BLaER1 treated with 17β-estradiol and CSF1 and Interleukin-3, amounts not matched to agents 10 nM and 100 nM (cell line): Measurements from ENCODE around the gene AJAP1.

Experiments
- H3K27ac ChIP-seq, 11 experiments: shearing (Covaris generic); formaldehyde crosslinking; 2 replicates each; pipeline ENCODE4 v1.8.1; 2022
- H3K27me3 ChIP-seq, 11 experiments: shearing (Covaris generic); formaldehyde crosslinking; 2 replicates each; pipeline ENCODE4 v1.8.1; 2022
- H3K36me3 ChIP-seq, 11 experiments: shearing (Covaris generic); formaldehyde crosslinking; 2 replicates each; pipeline ENCODE4 v1.8.1; 2022
- H3K4me1 ChIP-seq, 10 experiments: shearing (Covaris generic); formaldehyde crosslinking; 2 replicates each; pipeline ENCODE4 v1.8.1; 2022
- H3K4me2 ChIP-seq, 11 experiments: shearing (Covaris generic); formaldehyde crosslinking; 2 replicates each; pipeline ENCODE4 v1.8.1; 2022
- H3K4me3 ChIP-seq, 10 experiments: shearing (Covaris generic); formaldehyde crosslinking; 2 replicates each; pipeline ENCODE4 v1.8.1; 2022
- H3K9ac ChIP-seq, 11 experiments: shearing (Covaris generic); formaldehyde crosslinking; 2 replicates each; pipeline ENCODE4 v1.8.1; 2022
- H3K9me3 ChIP-seq, 11 experiments: shearing (Covaris generic); formaldehyde crosslinking; replicated peaks in 1 of 11; 2 replicates each; pipeline ENCODE4 v1.8.1; 2022
- H4K20me1 ChIP-seq, 11 experiments: shearing (Covaris generic); formaldehyde crosslinking; 2 replicates each; pipeline ENCODE4 v1.8.1; 2022
- Cebpa-rat ChIP-seq, 11 experiments: shearing (Covaris generic); IDR thresholded peaks; 2 replicates each; pipeline ENCODE4 v1.8.1; 2022

Gene AJAP1

GRCh38 chr1:4652631-4653327, 1.6 kb upstream of the AJAP1 start:
- Histone ChIP-seq H3K9me3 (no peaks in the 10 kb centered on the region), H3K27me3 (peaks cover 58 to 80% (median 71%) of the 10 kb centered on the region in 11 experiments), H4K20me1 (peaks cover 0 to 46% (median 21%) of the 10 kb centered on the region in 11 experiments; a peak in 16 of 22 replicates), H3K27ac (no peak overlapping the region; a peak in 1 of 22 replicates), H3K4me3 (no peak overlapping the region), H3K36me3 (no peaks in the 10 kb centered on the region), H3K9ac (no peak overlapping the region), H3K4me2 (peak overlapping the region in 7 of 11 experiments; percentile 6 to 64 (median 38); a peak in 10 of 22 replicates), H3K4me1 (peaks cover 18 to 52% (median 42%) of the 10 kb centered on the region in 10 experiments)
- no peak for TF ChIP-seq Cebpa-rat (IDR thresholded peaks at IDR 0.05)

GRCh38 chr1:4653328-4653660, 1.1 kb upstream of the AJAP1 start:
- no peak overlapping the region for H3K4me3 ChIP-seq
- H3K27me3 ChIP-seq, result peaks cover 64 to 85% (median 76%) of the 10 kb centered on the region in 11 experiments
- no peak overlapping the region for H3K9ac ChIP-seq
- H4K20me1 ChIP-seq, result peaks cover 0 to 50% (median 27%) of the 10 kb centered on the region in 11 experiments; a peak in 16 of 22 replicates
- H3K4me2 ChIP-seq, result no peak overlapping the region
- peaks cover 18 to 57% (median 47%) of the 10 kb centered on the region in 10 experiments for H3K4me1 ChIP-seq
- TF ChIP-seq Cebpa-rat (IDR thresholded peaks at IDR 0.05), result no peak
- no peaks in the 10 kb centered on the region for H3K9me3 ChIP-seq
- H3K27ac ChIP-seq, result no peak overlapping the region
- no peaks in the 10 kb centered on the region for H3K36me3 ChIP-seq

- H3K27me3 ChIP-seq, result peaks cover 80 to 97% (median 89%) of the 10 kb centered on the region in 11 experiments
- peak overlapping the region; percentile 15 to 79 (median 52); a peak in 17 of 22 replicates for H3K27ac ChIP-seq
- no peak for TF ChIP-seq Cebpa-rat (IDR thresholded peaks at IDR 0.05)
- peak overlapping the region; percentile 96 to 100 (median 99) for H3K4me2 ChIP-seq
- H3K4me1 ChIP-seq, result peaks cover 27 to 75% (median 63%) of the 10 kb centered on the region in 10 experiments
- H4K20me1 ChIP-seq, result peaks cover 0 to 65% (median 34%) of the 10 kb centered on the region in 11 experiments; a peak in 16 of 22 replicates
- H3K9ac ChIP-seq, result peak overlapping the region; percentile 43 to 79 (median 68); a peak in 21 of 22 replicates
- no peaks in the 10 kb centered on the region for H3K36me3 ChIP-seq
- no peaks in the 10 kb centered on the region for H3K9me3 ChIP-seq
- peak overlapping the region; percentile 61 to 73 (median 66) for H3K4me3 ChIP-seq
These were observed 610 bp downstream of the AJAP1 start for GRCh38 chr1:4654764-4655673.

- Histone ChIP-seq H3K27ac (peak overlapping the region; percentile 15 to 79 (median 52); a peak in 17 of 22 replicates), H4K20me1 (peaks cover 0 to 69% (median 34%) of the 10 kb centered on the region in 11 experiments; a peak in 16 of 22 replicates), H3K9me3 (no peaks in the 10 kb centered on the region), H3K9ac (peak overlapping the region; percentile 43 to 79 (median 68); a peak in 21 of 22 replicates), H3K4me3 (peak overlapping the region; percentile 61 to 73 (median 66)), H3K4me1 (peaks cover 24 to 75% (median 65%) of the 10 kb centered on the region in 10 experiments), H3K4me2 (peak overlapping the region; percentile 96 to 100 (median 99)), H3K36me3 (no peaks in the 10 kb centered on the region), H3K27me3 (peaks cover 77 to 90% (median 81%) of the 10 kb centered on the region in 11 experiments)
- no peak for TF ChIP-seq Cebpa-rat (IDR thresholded peaks at IDR 0.05)
These were observed 1.5 kb downstream of the AJAP1 start for GRCh38 chr1:4655674-4656532.

GRCh38 chr1:4656533-4657140, 2.2 kb downstream of the AJAP1 start:
- peak overlapping the region; percentile 96 to 100 (median 99); a peak in 21 of 22 replicates for H3K4me2 ChIP-seq

GRCh38 chr1:4657244-4657789, 2.9 kb downstream of the AJAP1 start:
- Histone ChIP-seq H3K4me3 (no peak overlapping the region), H4K20me1 (peaks cover 0 to 69% (median 34%) of the 10 kb centered on the region in 11 experiments; a peak in 16 of 22 replicates), H3K36me3 (no peaks in the 10 kb centered on the region), H3K9me3 (no peaks in the 10 kb centered on the region), H3K27ac (no peak overlapping the region), H3K4me1 (peaks cover 34 to 80% (median 69%) of the 10 kb centered on the region in 10 experiments), H3K9ac (no peak overlapping the region), H3K4me2 (no peak overlapping the region; a peak in 1 of 22 replicates), H3K27me3 (peaks cover 77 to 82% (median 78%) of the 10 kb centered on the region in 11 experiments)
- no peak for TF ChIP-seq Cebpa-rat (IDR thresholded peaks at IDR 0.05)

More at GRCh38 chr1:4656533-4657140, 2.2 kb downstream of the AJAP1 start:
- no peak for TF ChIP-seq Cebpa-rat (IDR thresholded peaks at IDR 0.05)
- Histone ChIP-seq H3K27ac (peak overlapping the region in 1 of 11 experiments; percentile 79; a peak in 1 of 22 replicates), H3K9me3 (no peaks in the 10 kb centered on the region), H3K4me1 (peaks cover 27 to 77% (median 66%) of the 10 kb centered on the region in 10 experiments), H3K36me3 (no peaks in the 10 kb centered on the region), H4K20me1 (peaks cover 0 to 69% (median 34%) of the 10 kb centered on the region in 11 experiments; a peak in 16 of 22 replicates), H3K9ac (peak overlapping the region in 1 of 11 experiments; percentile 79; a peak in 2 of 22 replicates), H3K4me3 (peak overlapping the region in 6 of 10 experiments; percentile 61 to 73 (median 70); a peak in 6 of 20 replicates), H3K27me3 (peaks cover 77 to 85% (median 78%) of the 10 kb centered on the region in 11 experiments)

GRCh38 chr1:4657960-4658541, 3.6 kb downstream of the AJAP1 start:
- Histone ChIP-seq H3K9ac (no peak overlapping the region), H4K20me1 (peaks cover 0 to 66% (median 34%) of the 10 kb centered on the region in 11 experiments; a peak in 16 of 22 replicates), H3K27ac (no peak overlapping the region), H3K36me3 (no peaks in the 10 kb centered on the region), H3K9me3 (no peaks in the 10 kb centered on the region), H3K27me3 (peaks cover 70 to 75% (median 72%) of the 10 kb centered on the region in 11 experiments), H3K4me1 (peaks cover 37 to 83% (median 70%) of the 10 kb centered on the region in 10 experiments), H3K4me2 (peak overlapping the region in 8 of 11 experiments; percentile 52 to 69 (median 60); a peak in 12 of 22 replicates), H3K4me3 (no peak overlapping the region)
- TF ChIP-seq Cebpa-rat (IDR thresholded peaks at IDR 0.05), result no peak
